B cell (primary cell): ENCODE results near the gene NID1. TPM values are rescaled to one million over a fixed set of nuclear protein-coding genes. Genes with fewer than 3 reads are reported as not detected.

Experiments used
- ATAC-seq: fragments of 200-7000 bp; cut with Tn5 transposase; one replicate; pipeline ENCODE4 v1.10.0; 2021; ENCODE audit warnings: low read depth, mild to moderate bottlenecking, moderate number of reproducible peaks, moderate library complexity
- CTCF ChIA-PET: fragments of 350-600 bp; sonication (Branson Sonifier 250); formaldehyde crosslinking; loops from one replicate; lab custom pipeline; 2021; ENCODE audit warnings: antibody characterized with exemption, inconsistent platforms; lab: Charles Lee
- POLR2A ChIA-PET: fragments of 350-600 bp; sonication (Branson Sonifier 250); formaldehyde crosslinking; loops from one replicate; lab custom pipeline; 2021; ENCODE audit warnings: antibody characterized with exemption; lab: Charles Lee
- DNase-seq: peaks from one replicate; pipeline ENCODE4 v3.0.0; 2013
- H2AFZ ChIP-seq: 2 replicates; pipeline ENCODE4 v1.6.1; 2012; ENCODE audit warnings: mild to moderate bottlenecking, low read depth, low read length; ENCODE audit not compliant: insufficient read depth, poor library complexity, severe bottlenecking
- H3K27ac ChIP-seq, 2 donors: 1 replicate in 1 of 2; 2 replicates in 1 of 2; pipeline ENCODE4 v1.5.1; 2012 to 2013; ENCODE audit warnings: low read length in 2 of 2, mild to moderate bottlenecking in 2 of 2, moderate library complexity in 1 of 2
- H3K27me3 ChIP-seq, 4 experiments: fragments of 200-600 bp in 1 of 4; sonication (generic) in 1 of 4; replicated peaks in 1 of 4; 1 replicate in 2 of 4; 2 replicates in 2 of 4; pipeline versions ENCODE4 v1.6.1 to v1.7.0; 2013 to 2016; ENCODE audit warnings: low read length in 3 of 4, mild to moderate bottlenecking in 2 of 4, mixed read lengths in 1 of 4, moderate library complexity in 1 of 4; ENCODE audit not compliant: insufficient read depth in 4 of 4, control insufficient read depth in 3 of 4; ENCODE audit errors: control extremely low read depth in 1 of 4
- H3K36me3 ChIP-seq, 2 experiments: replicated peaks in 1 of 2; 1 replicate in 1 of 2; 2 replicates in 1 of 2; pipeline versions ENCODE4 v1.6.1 to v1.7.1; 2013; ENCODE audit warnings: low read length in 1 of 2; ENCODE audit not compliant: insufficient read depth in 2 of 2, control insufficient read depth in 1 of 2; ENCODE audit errors: control extremely low read depth in 1 of 2, extremely low read depth in 1 of 2
- H3K4me1 ChIP-seq, 2 donors: fragments of 200-600 bp in 1 of 2; sonication (generic) in 1 of 2; 1 replicate in 1 of 2; 2 replicates in 1 of 2; pipeline versions ENCODE4 v1.5.1 to v1.6.1; 2013 to 2017; ENCODE audit warnings: low read length in 2 of 2; ENCODE audit not compliant: control insufficient read depth in 2 of 2, insufficient read depth in 2 of 2
- H3K4me2 ChIP-seq: replicated peaks from 2 replicates; pipeline ENCODE3; 2012; ENCODE audit warnings: mild to moderate bottlenecking, low read depth, low read length; ENCODE audit not compliant: poor library complexity, severe bottlenecking
- H3K4me3 ChIP-seq, 5 experiments: fragments of 200-600 bp in 1 of 5; sonication (generic) in 1 of 5; 1 replicate in 3 of 5; 2 replicates in 2 of 5; pipeline versions ENCODE4 v1.5.1 to v1.7.0; 2011 to 2016; ENCODE audit warnings: low read length in 4 of 5, mild to moderate bottlenecking in 4 of 5, low read depth in 2 of 5, control low read depth in 1 of 5, moderate library complexity in 1 of 5; ENCODE audit not compliant: insufficient read depth in 1 of 5; ENCODE audit errors: control extremely low read depth in 1 of 5, extremely low read depth in 1 of 5
- H3K79me2 ChIP-seq: fragments of 200-600 bp; sonication (generic); one replicate; pipeline ENCODE4 v1.6.0; 2016; ENCODE audit warnings: low read length; ENCODE audit not compliant: control insufficient read depth, insufficient read depth
- H3K9ac ChIP-seq: fragments of 200-600 bp; sonication (generic); 2 replicates; pipeline ENCODE4 v1.6.1; 2017; ENCODE audit warnings: mild to moderate bottlenecking, low read length, moderate library complexity
- H3K9me3 ChIP-seq, 3 donors: one replicate each; pipeline versions ENCODE4 v1.6.1 to v1.7.1; 2013; ENCODE audit warnings: low read length in 2 of 3; ENCODE audit not compliant: control insufficient read depth in 2 of 3, insufficient read depth in 1 of 3; ENCODE audit errors: control extremely low read depth in 1 of 3
- H4K20me1 ChIP-seq: 2 replicates; pipeline ENCODE4 v1.6.0; 2012; ENCODE audit warnings: mild to moderate bottlenecking, low read length; ENCODE audit not compliant: insufficient read depth, control insufficient read depth, poor library complexity, severe bottlenecking
- H3K27ac Mint-ChIP-seq: one replicate; pipeline ENCODE4 v1.8.0; 2021; ENCODE audit warnings: mixed read lengths
- H3K27me3 Mint-ChIP-seq: one replicate; pipeline ENCODE4 v1.8.0; 2021; ENCODE audit warnings: mixed read lengths
- H3K4me1 Mint-ChIP-seq: one replicate; pipeline ENCODE4 v1.8.0; 2021; ENCODE audit warnings: mixed read lengths
- H3K4me3 Mint-ChIP-seq: one replicate; pipeline ENCODE4 v1.8.0; 2021; ENCODE audit warnings: mixed read lengths
- H3K9me3 Mint-ChIP-seq: one replicate; pipeline ENCODE4 v1.8.0; 2022; ENCODE audit warnings: mixed read lengths; ENCODE audit not compliant: insufficient read depth
- CTCF ChIP-seq: fragments of 200-600 bp; IDR thresholded peaks from one replicate; pipeline ENCODE4 v1.8.0; 2022; ENCODE audit warnings: antibody characterized with exemption, mild to moderate bottlenecking
- EZH2 ChIP-seq: IDR thresholded peaks from 2 replicates; pipeline ENCODE4 v1.6.1; 2012; ENCODE audit warnings: borderline replicate concordance, low read depth, mild to moderate bottlenecking, moderate library complexity, low read length; ENCODE audit not compliant: insufficient read depth, poor library complexity, severe bottlenecking
- WGBS: methylation state at CpG from one replicate; pipeline ENCODE4 v1.1.5; 2013; ENCODE audit warnings: missing lambda C conversion rate; ENCODE audit not compliant: insufficient coverage; 5-methylcytosine and 5-hydroxymethylcytosine counted together
- intact Hi-C: fragments of 100-400 bp; cut with micrococcal nuclease; formaldehyde crosslinking; loops from one replicate; pipeline ENCODE4 v1.10.0; 2022
- polyA plus RNA-seq: library from polyadenylated mRNA; depleted of rRNA; stranded (reverse); fragments of >200 nt; gene quantifications from 2 replicates; pipeline ENCODE4 v1.2.3, GENCODE V29; 2012
- total RNA-seq, 2 donors: library from RNA; stranded (reverse); fragments of 120-200 nt in 1 of 2; gene quantifications; 1 replicate in 1 of 2; 2 replicates in 1 of 2; pipeline versions ENCODE4 v1.2.3 to v1.2.4, GENCODE V29; 2013 to 2022

NID1 gene
- total and polyA plus RNA-seq, 2 donors (not counting 1 experiment from before 2014, with no cell fraction given), result 0.06 TPM; not detected in 1

GRCh38 chr1:235992868-235993267 lies 72.0 kb downstream of the NID1 start:
- H3K9me3 Mint-ChIP-seq, result peaks cover 19% of the 10 kb centered on the region
- ChIA-PET CTCF (interaction anchor here (0.8 kb wide), 1 partner anchor 21 kb away, joined by 3 read pairs; no protein-coding TSS in a partner anchor), POLR2A (no interaction called here)
- Histone ChIP-seq H4K20me1 (no peaks in the 10 kb centered on the region), H3K9me3 (peaks cover 2 to 15% (median 14%) of the 10 kb centered on the region in 3 donors), H3K36me3 (no peaks in the 10 kb centered on the region), H3K27ac (no peak overlapping the region), H2AFZ (no peak overlapping the region), H3K79me2 (no peaks in the 10 kb centered on the region), H3K9ac (no peak overlapping the region), H3K4me3 (no peak overlapping the region), H3K4me2 (no peak overlapping the region), H3K4me1 (no peaks in the 10 kb centered on the region), H3K27me3 (no peaks in the 10 kb centered on the region)
- no peaks in the 10 kb centered on the region for H3K4me1 Mint-ChIP-seq
- ATAC-seq, result no peak
- WGBS, result 95% methylated on average over 6 of the region's 7 CpGs
- intact Hi-C loops, result no loop called here
- no peak overlapping the region for H3K4me3 Mint-ChIP-seq
- H3K27me3 Mint-ChIP-seq, result no peaks in the 10 kb centered on the region
- no peak for DNase-seq
- TF ChIP-seq EZH2, result no peak
- no peak for TF ChIP-seq CTCF
- H3K27ac Mint-ChIP-seq, result no peak overlapping the region

GRCh38 chr1:235992346-235992745 lies 72.5 kb downstream of the NID1 start:
- Histone ChIP-seq H4K20me1 (no peaks in the 10 kb centered on the region), H3K4me1 (no peaks in the 10 kb centered on the region), H3K9ac (no peak overlapping the region), H3K27ac (no peak overlapping the region), H3K9me3 (peaks cover 2 to 15% (median 14%) of the 10 kb centered on the region in 3 donors), H3K4me2 (no peak overlapping the region), H3K79me2 (no peaks in the 10 kb centered on the region), H3K4me3 (no peak overlapping the region), H2AFZ (no peak overlapping the region), H3K27me3 (no peaks in the 10 kb centered on the region), H3K36me3 (no peaks in the 10 kb centered on the region)
- ChIA-PET CTCF (interaction anchor here (0.8 kb wide), 1 partner anchor 21 kb away, joined by 3 read pairs; no protein-coding TSS in a partner anchor), POLR2A (no interaction called here)
- 91% methylated on average over 10 of the region's 13 CpGs for WGBS
- no peaks in the 10 kb centered on the region for H3K4me1 Mint-ChIP-seq
- peaks cover 21% of the 10 kb centered on the region for H3K9me3 Mint-ChIP-seq
- intact Hi-C loops, result no loop called here
- H3K27me3 Mint-ChIP-seq, result no peaks in the 10 kb centered on the region
- no peak overlapping the region for H3K4me3 Mint-ChIP-seq
- no peak for DNase-seq
- no peak overlapping the region for H3K27ac Mint-ChIP-seq
- no peak for TF ChIP-seq CTCF
- TF ChIP-seq EZH2, result no peak
- ATAC-seq, result no peak
